ENCODE measurements around the gene MAGEA9B.
"Not testable (repeated sequence)": the region's sequence is repeated elsewhere in the genome, so short reads cannot be mapped to it uniquely, and the experiment has no call there.

Gene MAGEA9B

DNA sequence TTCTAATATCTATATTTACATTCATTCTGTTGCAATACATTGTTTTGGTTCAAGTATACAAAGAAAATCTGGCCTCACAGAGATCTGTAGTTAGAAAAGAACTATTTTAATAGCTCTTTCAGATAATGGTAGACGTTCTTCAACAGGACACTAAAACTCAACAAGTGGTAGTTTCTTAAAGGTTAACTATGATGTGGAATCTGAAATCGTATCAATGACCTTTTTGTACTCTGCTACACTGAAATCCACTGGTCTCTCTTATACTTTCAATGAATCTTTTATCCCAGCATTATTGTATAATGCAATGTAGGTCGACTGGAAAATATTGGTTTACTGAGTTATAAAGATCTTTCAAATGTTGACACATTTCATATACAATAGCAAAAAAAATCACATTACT is 31.6 kb upstream of the MAGEA9B start:
- no peak for DNase-seq (ENCODE audit: low read depth, low spot score)
- no peaks in the 10 kb centered on the region for H3K9me3 ChIP-seq (ENCODE audit: low read depth, low read length)
- no peak for TF ChIP-seq FOXP2 (optimal IDR thresholded peaks at IDR 0.05; ENCODE audit: control extremely low read depth, extremely low read length, insufficient read depth)
- TF ChIP-seq POLR2AphosphoS5 (IDR thresholded peaks at IDR 0.05; ENCODE audit: borderline replicate concordance, low read depth, low read length): no peak
- no peak for TF ChIP-seq EZH2 (IDR thresholded peaks at IDR 0.05)
- no peak overlapping the region for H3K9ac ChIP-seq (ENCODE audit: insufficient read length)
- H3K4me3 ChIP-seq: no peak overlapping the region
- no peak overlapping the region for H3K27ac ChIP-seq
- H3K36me3 ChIP-seq (ENCODE audit: insufficient read depth, low read length): no peaks in the 10 kb centered on the region

DNA sequence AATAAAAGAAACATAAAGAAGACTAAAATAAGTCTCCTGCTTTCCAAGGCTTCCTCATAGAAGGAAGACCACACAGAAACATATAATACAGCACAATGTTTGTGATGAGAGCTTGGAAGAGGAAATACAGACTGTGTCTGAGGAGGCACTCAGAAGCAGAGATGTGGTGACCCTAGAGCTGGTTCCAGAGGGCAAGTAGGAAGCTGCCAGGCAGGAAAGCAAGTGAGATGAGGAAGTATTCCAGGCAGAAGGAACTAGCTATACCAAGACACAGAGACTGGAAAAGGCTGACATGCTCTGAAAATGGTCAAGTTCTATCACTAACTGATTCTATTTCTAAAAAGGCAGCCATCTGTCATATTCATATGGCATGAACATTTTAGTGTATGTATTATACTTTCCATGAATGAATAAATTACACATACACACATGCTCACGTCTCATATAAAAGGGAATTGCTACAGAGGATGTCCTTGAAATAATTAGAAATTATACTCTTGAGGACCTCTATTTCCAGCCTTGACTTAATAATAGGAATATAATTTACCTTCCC is 24.4 kb upstream of the MAGEA9B start:
- no peak overlapping the region for H3K9ac ChIP-seq (ENCODE audit: insufficient read length)
- H3K4me3 ChIP-seq: no peak overlapping the region
- no peak overlapping the region for H3K27ac ChIP-seq
- DNase-seq (ENCODE audit: low read depth, low spot score): no peak
- TF ChIP-seq EZH2 (IDR thresholded peaks at IDR 0.05): no peak
- no peak for TF ChIP-seq FOXP2 (optimal IDR thresholded peaks at IDR 0.05; ENCODE audit: control extremely low read depth, extremely low read length, insufficient read depth)
- no peak for TF ChIP-seq POLR2AphosphoS5 (IDR thresholded peaks at IDR 0.05; ENCODE audit: borderline replicate concordance, low read depth, low read length)
- H3K36me3 ChIP-seq (ENCODE audit: insufficient read depth, low read length): no peaks in the 10 kb centered on the region
- no peaks in the 10 kb centered on the region for H3K9me3 ChIP-seq (ENCODE audit: low read depth, low read length)

DNA sequence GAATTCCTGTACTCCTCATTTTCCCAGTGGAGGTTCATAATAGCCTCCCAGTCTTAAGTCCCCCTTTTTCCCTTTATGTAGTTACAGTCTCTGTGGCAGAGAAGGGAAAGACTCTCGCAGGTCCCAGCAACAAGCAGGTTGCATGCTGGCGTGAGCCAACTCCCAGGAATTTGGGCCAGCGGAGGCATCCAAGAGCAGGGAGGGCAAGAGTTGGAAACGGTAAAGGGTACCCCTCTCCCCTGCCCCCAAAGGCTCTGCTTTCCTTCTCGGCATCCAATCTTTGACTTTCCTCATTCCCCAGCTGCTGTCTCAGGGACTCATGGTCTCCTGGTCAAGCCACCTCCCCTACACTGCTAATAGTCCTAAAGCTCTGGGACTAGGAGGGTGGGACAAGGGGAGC is 23.3 kb upstream of the MAGEA9B start:
- no peak for DNase-seq (ENCODE audit: low read depth, low spot score)

DNA sequence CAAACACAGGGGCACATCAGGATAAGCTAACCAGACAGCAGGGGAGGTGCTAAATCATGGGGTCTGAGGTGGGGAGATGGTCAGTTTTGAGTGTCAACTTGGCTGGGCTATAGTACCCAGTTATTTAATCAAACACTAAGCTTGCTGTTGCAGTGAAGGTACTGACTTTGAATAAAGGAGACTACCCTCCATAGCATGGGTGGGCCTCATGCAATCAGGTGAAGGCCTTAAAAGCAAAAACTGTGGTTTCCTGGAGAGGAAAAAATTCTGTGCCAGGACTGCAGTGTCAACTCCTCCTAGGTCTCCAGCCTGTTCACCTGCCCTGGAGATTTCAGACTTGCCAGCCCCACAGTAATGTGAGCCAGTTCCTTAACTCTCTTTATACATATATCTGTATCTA is 20.4 kb upstream of the MAGEA9B start:
- TF ChIP-seq EZH2 (IDR thresholded peaks at IDR 0.05): no peak
- TF ChIP-seq FOXP2 (optimal IDR thresholded peaks at IDR 0.05; ENCODE audit: control extremely low read depth, extremely low read length, insufficient read depth): no peak
- no peak for TF ChIP-seq POLR2AphosphoS5 (IDR thresholded peaks at IDR 0.05; ENCODE audit: borderline replicate concordance, low read depth, low read length)

More for the DNA sequence above, 23.3 kb upstream of the MAGEA9B start:
- no peak overlapping the region for H3K9ac ChIP-seq (ENCODE audit: insufficient read length)
- H3K36me3 ChIP-seq (ENCODE audit: insufficient read depth, low read length): no peaks in the 10 kb centered on the region
- H3K4me3 ChIP-seq: no peak overlapping the region
- H3K9me3 ChIP-seq (ENCODE audit: low read depth, low read length): no peaks in the 10 kb centered on the region
- H3K27ac ChIP-seq: no peak overlapping the region
- TF ChIP-seq FOXP2 (optimal IDR thresholded peaks at IDR 0.05; ENCODE audit: control extremely low read depth, extremely low read length, insufficient read depth) (no peak), POLR2AphosphoS5 (IDR thresholded peaks at IDR 0.05; ENCODE audit: borderline replicate concordance, low read depth, low read length) (no peak), EZH2 (IDR thresholded peaks at IDR 0.05) (no peak)

DNA sequence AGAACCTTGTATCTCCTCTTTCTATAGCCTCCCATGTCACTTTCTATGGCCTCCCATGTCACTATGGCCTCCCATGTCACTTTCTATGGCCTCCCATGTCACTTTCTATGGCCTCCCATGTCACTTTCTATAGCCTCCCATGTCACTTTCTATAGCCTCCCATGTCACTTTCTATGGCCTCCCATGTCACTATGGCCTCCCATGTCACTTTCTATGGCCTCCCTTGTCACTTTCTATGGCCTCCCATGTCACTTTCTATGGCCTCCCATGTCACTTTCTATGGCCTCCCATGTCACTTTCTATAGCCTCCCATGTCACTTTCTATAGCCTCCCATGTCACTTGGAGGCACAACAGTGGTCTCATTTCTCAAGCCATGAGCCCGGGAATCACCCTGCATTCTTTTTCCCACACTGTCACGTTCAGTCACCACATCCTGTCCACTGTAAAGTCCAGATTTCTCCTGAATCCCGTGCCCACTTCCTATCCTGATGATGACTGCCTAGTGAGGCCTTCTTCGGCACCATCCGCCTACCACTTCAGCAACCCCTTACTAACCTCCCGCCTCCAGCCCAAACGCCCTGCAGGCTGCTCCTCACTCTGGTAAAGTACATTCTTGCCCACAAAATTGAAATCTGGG is 18.1 kb upstream of the MAGEA9B start:
- not testable (repeated sequence) for H3K9ac ChIP-seq (ENCODE audit: insufficient read length); H3K36me3 ChIP-seq (ENCODE audit: insufficient read depth, low read length); H3K9me3 ChIP-seq (ENCODE audit: low read depth, low read length); H3K4me3 ChIP-seq; DNase-seq (ENCODE audit: low read depth, low spot score); H3K27ac ChIP-seq

More for the DNA sequence above, 20.4 kb upstream of the MAGEA9B start:
- no peak overlapping the region for H3K9ac ChIP-seq (ENCODE audit: insufficient read length)
- H3K4me3 ChIP-seq: no peak overlapping the region
- no peaks in the 10 kb centered on the region for H3K36me3 ChIP-seq (ENCODE audit: insufficient read depth, low read length)
- DNase-seq (ENCODE audit: low read depth, low spot score): no peak
- no peak overlapping the region for H3K27ac ChIP-seq
- no peaks in the 10 kb centered on the region for H3K9me3 ChIP-seq (ENCODE audit: low read depth, low read length)

DNA sequence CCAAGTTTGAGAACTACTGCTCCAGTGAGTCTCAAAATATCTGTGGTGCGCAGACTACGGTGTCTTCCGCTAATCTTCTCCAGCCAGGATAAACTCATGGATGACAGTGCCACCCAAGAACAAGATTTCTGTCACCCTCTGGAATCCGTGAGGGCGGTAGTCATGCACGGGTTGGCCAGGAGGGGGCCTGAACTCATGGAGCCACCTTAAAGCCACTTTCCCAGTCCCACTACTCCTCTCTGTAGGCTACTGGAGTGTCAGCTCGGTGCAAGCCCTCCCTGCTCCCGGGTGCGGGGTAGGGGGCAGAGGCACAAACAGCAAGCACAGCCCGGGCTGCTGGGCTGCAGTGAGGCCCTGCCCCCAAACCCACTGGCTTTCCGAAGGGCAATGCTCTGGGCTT is 11.3 kb upstream of the MAGEA9B start:
- not testable (repeated sequence) for H3K36me3 ChIP-seq (ENCODE audit: insufficient read depth, low read length); H3K4me3 ChIP-seq; H3K27ac ChIP-seq; H3K9me3 ChIP-seq (ENCODE audit: low read depth, low read length); H3K9ac ChIP-seq (ENCODE audit: insufficient read length); DNase-seq (ENCODE audit: low read depth, low spot score)

DNA sequence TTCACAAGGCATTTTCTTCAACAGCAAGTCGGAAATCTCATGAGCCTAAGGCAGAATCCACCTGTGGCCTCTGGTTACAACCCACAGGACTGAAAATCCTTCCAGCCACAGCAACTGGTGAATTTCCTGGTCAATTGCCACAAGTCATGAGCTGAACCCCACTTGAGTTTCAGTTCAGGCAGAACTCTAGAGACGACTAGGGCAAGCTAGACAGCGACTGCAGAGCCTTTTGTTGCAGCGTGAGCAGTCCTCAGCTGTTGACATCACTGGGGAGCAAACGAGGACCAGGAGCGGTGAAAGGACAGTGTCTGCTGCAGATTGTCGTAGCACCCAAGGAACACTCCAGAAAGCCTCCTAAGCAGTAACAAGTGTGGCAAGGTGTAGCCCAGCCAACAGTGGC is 8.7 kb upstream of the MAGEA9B start:
- not testable (repeated sequence) for H3K4me3 ChIP-seq; H3K27ac ChIP-seq; DNase-seq (ENCODE audit: low read depth, low spot score); H3K9ac ChIP-seq (ENCODE audit: insufficient read length); H3K9me3 ChIP-seq (ENCODE audit: low read depth, low read length); H3K36me3 ChIP-seq (ENCODE audit: insufficient read depth, low read length)

DNA sequence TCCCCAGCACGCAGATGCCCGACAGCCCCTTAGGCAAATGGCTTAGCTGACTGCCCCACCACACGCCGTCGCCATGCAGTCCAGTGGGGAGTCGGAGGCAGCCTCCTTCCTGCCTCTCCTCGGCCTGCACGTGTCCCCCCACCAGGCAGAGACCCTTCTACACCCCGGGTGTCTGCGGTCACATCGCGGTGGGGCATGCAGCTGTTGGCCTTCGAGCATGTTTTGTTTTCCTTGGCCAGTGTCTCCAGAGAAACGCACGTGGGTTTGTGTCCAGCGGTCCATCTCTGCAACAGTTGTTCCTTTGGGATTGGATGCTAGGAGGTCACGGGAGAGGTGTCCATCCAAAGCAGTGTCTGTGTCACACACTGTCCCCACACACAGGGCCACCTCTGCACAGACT is 8.0 kb upstream of the MAGEA9B start, which contains the start of gene HSFX2:
Gene HSFX2 (minus strand): TSS at position 101 of the 400 bp plus-strand sequence. CDS start 614 bp downstream, outside the sequence.
- H3K9ac ChIP-seq (ENCODE audit: insufficient read length); H3K27ac ChIP-seq; H3K36me3 ChIP-seq (ENCODE audit: insufficient read depth, low read length); H3K9me3 ChIP-seq (ENCODE audit: low read depth, low read length); DNase-seq (ENCODE audit: low read depth, low spot score); H3K4me3 ChIP-seq: not testable (repeated sequence)

DNA sequence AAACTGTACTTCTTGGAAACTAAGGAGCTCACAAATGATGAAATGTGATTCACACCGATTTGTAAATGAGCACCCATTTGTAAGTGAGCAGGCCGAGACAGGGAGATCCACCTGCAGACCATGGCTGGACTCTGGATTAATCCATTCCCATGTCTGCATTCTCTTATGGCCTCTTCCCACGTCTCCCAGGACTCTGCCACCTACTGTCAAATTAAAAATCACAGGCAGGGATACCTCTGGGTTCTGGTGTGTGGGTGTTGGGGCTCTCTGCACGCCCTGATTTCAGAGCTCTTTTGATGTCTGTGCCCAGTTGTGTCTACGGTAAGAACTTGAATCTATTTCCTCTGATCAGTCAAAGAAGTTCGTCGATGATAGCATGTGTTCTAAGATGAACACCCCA is 3.7 kb upstream of the MAGEA9B start:
- not testable (repeated sequence) for H3K9me3 ChIP-seq (ENCODE audit: low read depth, low read length); H3K27ac ChIP-seq; H3K9ac ChIP-seq (ENCODE audit: insufficient read length); DNase-seq (ENCODE audit: low read depth, low spot score); H3K4me3 ChIP-seq; H3K36me3 ChIP-seq (ENCODE audit: insufficient read depth, low read length)

DNA sequence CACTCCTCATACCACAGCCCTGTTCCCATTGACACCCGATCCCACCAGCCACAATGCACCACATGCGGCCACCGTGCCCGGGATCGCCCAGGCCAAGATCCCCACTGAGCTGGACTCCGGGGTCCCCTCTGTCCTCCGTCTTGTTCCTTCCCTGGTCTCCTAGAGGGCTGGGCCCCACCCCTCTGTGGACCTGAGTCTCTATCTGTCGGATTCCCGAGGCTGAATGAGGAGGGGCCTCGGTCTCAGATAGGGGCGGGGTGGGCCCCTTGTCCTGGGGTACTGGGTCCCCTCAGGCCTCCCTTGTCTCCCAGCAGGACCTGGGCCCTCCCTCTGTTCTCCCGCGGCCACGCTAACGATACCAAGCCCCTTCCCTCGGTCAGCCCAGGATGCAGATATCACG is 1.6 kb downstream of the MAGEA9B start:
- not testable (repeated sequence) for DNase-seq (ENCODE audit: low read depth, low spot score)

DNA sequence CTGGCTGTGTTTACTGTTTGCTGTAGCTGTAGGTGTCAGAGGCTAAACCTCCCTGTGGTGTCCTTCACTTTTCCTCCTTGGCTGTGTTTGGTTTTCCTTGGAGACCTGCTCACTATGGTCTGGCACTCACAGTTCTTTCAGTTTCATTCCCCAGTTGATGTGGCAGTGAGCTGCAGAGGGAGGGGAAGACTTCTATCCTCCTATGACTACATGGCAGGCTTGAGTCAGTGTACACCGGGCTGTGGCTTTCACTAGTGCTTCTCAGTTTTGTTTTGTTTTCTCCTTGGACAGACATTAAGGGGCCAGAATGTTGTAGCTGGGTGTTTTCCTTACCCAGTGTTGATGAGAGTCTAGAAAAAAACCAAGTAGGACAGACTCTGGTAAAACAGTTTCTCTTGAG is 13.8 kb downstream of the MAGEA9B start:
- not testable (repeated sequence) for H3K27ac ChIP-seq; H3K36me3 ChIP-seq (ENCODE audit: insufficient read depth, low read length); DNase-seq (ENCODE audit: low read depth, low spot score); H3K9ac ChIP-seq (ENCODE audit: insufficient read length); H3K4me3 ChIP-seq; H3K9me3 ChIP-seq (ENCODE audit: low read depth, low read length)

More for the DNA sequence above, 1.6 kb downstream of the MAGEA9B start:
- not testable (repeated sequence) for H3K9ac ChIP-seq (ENCODE audit: insufficient read length); H3K27ac ChIP-seq; H3K9me3 ChIP-seq (ENCODE audit: low read depth, low read length); H3K36me3 ChIP-seq (ENCODE audit: insufficient read depth, low read length); H3K4me3 ChIP-seq
